ENCODE results near the gene MEGF8.

The MEGF8 gene

GRCh38 chr19:42353341-42354015 is 28.0 kb downstream of the MEGF8 start:
- Histone ChIP-seq H3K4me3 (no peak overlapping the region), H3K4me2 (peak overlapping the region in 6 of 11 experiments; percentile 1 to 47 (median 32); a peak in 6 of 22 replicates), H3K36me3 (peaks cover 16 to 87% (median 56%) of the 10 kb centered on the region in 11 experiments; a peak in 21 of 22 replicates), H3K9me3 (replicated peaks in 1 of 11) (no peaks in the 10 kb centered on the region), H3K4me1 (peaks cover 0 to 17% (median 13%) of the 10 kb centered on the region in 10 experiments; a peak in 11 of 20 replicates), H4K20me1 (peaks cover 0 to 21% (median 0%) of the 10 kb centered on the region in 11 experiments; a peak in 1 of 22 replicates), H3K9ac (no peak overlapping the region), H3K27me3 (no peaks in the 10 kb centered on the region), H3K27ac (peak overlapping the region in 1 of 11 experiments; percentile 6; a peak in 2 of 22 replicates)
- TF ChIP-seq Cebpa-rat (IDR thresholded peaks at IDR 0.05), result no peak

DNA sequence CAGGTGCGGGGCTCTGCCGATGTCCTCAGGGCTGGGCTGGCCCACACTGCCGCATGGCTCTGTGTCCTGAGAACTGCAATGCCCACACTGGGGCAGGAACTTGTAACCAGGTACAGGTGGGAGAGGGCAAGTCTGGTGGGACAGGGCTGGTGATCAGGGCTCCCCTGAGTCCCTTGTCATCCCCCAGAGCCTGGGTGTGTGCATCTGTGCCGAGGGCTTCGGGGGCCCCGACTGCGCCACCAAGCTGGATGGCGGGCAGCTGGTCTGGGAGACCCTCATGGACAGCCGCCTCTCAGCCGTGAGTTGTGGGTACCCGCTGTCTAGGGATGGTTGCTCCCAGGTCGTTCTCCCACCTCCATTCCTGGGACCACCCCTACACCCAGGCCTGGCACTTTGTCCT is 30.5 kb downstream of the MEGF8 start:
- TF ChIP-seq Cebpa-rat (IDR thresholded peaks at IDR 0.05), result no peak
- H3K4me1 ChIP-seq, result peaks cover 0 to 24% (median 13%) of the 10 kb centered on the region in 10 experiments; a peak in 13 of 20 replicates
- H3K4me2 ChIP-seq, result no peak overlapping the region

GRCh38 chr19:42356686-42357085 is 31.3 kb downstream of the MEGF8 start:
- Histone ChIP-seq H3K36me3 (peaks cover 13 to 81% (median 53%) of the 10 kb centered on the region in 11 experiments; a peak in 21 of 22 replicates), H3K9me3 (replicated peaks in 1 of 11) (no peaks in the 10 kb centered on the region), H3K27ac (no peak overlapping the region), H3K4me2 (no peak overlapping the region), H3K4me1 (peaks cover 0 to 24% (median 14%) of the 10 kb centered on the region in 10 experiments; a peak in 13 of 20 replicates), H3K4me3 (no peak overlapping the region), H4K20me1 (0 out of 22 replicates have a peak, but pooled peaks cover 0 to 21% (median 0%) of the 10 kb centered on the region in 11 experiments), H3K9ac (no peak overlapping the region), H3K27me3 (no peaks in the 10 kb centered on the region)
- TF ChIP-seq Cebpa-rat (IDR thresholded peaks at IDR 0.05), result no peak

More for the DNA sequence above, 30.5 kb downstream of the MEGF8 start:
- peaks cover 0 to 21% (median 0%) of the 10 kb centered on the region in 11 experiments; a peak in 1 of 22 replicates for H4K20me1 ChIP-seq
- H3K9ac ChIP-seq, result no peak overlapping the region
- H3K4me3 ChIP-seq, result no peak overlapping the region
- peaks cover 13 to 83% (median 53%) of the 10 kb centered on the region in 11 experiments; a peak in 21 of 22 replicates for H3K36me3 ChIP-seq
- H3K27me3 ChIP-seq, result no peaks in the 10 kb centered on the region
- H3K27ac ChIP-seq, result no peak overlapping the region
- H3K9me3 ChIP-seq (replicated peaks in 1 of 11), result no peaks in the 10 kb centered on the region

DNA sequence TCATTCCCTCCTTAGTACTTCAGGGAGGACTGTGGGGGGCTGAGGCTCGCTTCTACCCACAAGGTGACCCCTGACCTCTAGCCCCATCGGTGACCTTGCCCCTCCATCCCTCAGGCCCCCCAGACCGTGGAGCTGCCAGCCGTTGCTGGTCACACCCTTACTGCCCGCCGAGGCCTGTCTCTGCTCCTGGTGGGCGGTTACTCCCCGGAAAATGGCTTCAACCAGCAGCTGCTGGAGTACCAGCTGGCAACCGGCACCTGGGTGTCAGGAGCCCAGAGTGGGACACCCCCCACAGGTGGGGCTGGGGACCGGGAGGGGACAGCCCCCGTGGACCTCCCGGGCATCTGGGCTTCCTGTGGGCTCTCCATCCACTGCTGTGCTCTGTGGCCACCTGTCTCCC is 31.9 kb downstream of the MEGF8 start:
- no peak overlapping the region for H3K4me3 ChIP-seq
- H3K4me2 ChIP-seq, result no peak overlapping the region
- H3K27me3 ChIP-seq, result no peaks in the 10 kb centered on the region
- peaks cover 4 to 26% (median 14%) of the 10 kb centered on the region in 10 experiments; a peak in 18 of 20 replicates for H3K4me1 ChIP-seq
- peaks cover 13 to 77% (median 53%) of the 10 kb centered on the region in 11 experiments; a peak in 21 of 22 replicates for H3K36me3 ChIP-seq
- no peak overlapping the region for H3K9ac ChIP-seq
- no peak for TF ChIP-seq Cebpa-rat (IDR thresholded peaks at IDR 0.05)
- 0 out of 22 replicates have a peak, but pooled peaks cover 0 to 17% (median 0%) of the 10 kb centered on the region in 11 experiments for H4K20me1 ChIP-seq
- no peaks in the 10 kb centered on the region for H3K9me3 ChIP-seq (replicated peaks in 1 of 11)
- no peak overlapping the region for H3K27ac ChIP-seq

- H3K27me3 ChIP-seq, result no peaks in the 10 kb centered on the region
- no peak overlapping the region for H3K4me2 ChIP-seq
- H4K20me1 ChIP-seq, result no peaks in the 10 kb centered on the region
- peaks cover 36 to 51% (median 43%) of the 10 kb centered on the region in 10 experiments for H3K4me1 ChIP-seq
- H3K36me3 ChIP-seq, result peaks cover 8 to 55% (median 36%) of the 10 kb centered on the region in 11 experiments; a peak in 21 of 22 replicates
- peaks cover 0 to 10% (median 8%) of the 10 kb centered on the region in 11 experiments; a peak in 14 of 22 replicates for H3K9me3 ChIP-seq (replicated peaks in 1 of 11)
- no peak overlapping the region for H3K9ac ChIP-seq
- no peak overlapping the region for H3K27ac ChIP-seq
- TF ChIP-seq Cebpa-rat (IDR thresholded peaks at IDR 0.05), result no peak
- no peak overlapping the region for H3K4me3 ChIP-seq
Measured at GRCh38 chr19:42360787-42361544, 35.5 kb downstream of the MEGF8 start.

DNA sequence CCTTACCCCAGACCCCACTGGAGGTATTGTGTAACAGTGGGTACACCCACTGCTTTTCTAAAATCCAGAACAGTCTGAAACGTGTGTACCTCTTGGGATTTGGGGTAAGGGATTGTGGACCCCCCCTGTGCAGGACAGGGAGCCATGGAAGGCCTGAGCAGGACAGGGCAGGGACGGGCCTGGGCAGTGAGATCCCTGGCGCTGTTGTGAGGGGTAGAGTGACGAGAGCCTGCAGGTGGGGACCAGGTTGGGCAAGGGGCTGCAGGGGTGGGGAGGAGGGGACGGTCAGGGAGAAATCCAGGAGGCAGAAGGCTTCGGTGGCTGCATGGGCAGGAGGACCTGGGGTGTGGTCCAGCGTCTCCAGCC is 36.1 kb downstream of the MEGF8 start:
- no peak overlapping the region for H3K4me2 ChIP-seq
- H3K4me1 ChIP-seq, result peaks cover 41 to 56% (median 48%) of the 10 kb centered on the region in 10 experiments
- H3K9me3 ChIP-seq (replicated peaks in 1 of 11), result peaks cover 0 to 10% (median 8%) of the 10 kb centered on the region in 11 experiments; a peak in 14 of 22 replicates
- no peaks in the 10 kb centered on the region for H3K27me3 ChIP-seq
- no peak overlapping the region for H3K9ac ChIP-seq
- no peak overlapping the region for H3K27ac ChIP-seq
- peaks cover 7 to 49% (median 31%) of the 10 kb centered on the region in 11 experiments; a peak in 21 of 22 replicates for H3K36me3 ChIP-seq
- no peaks in the 10 kb centered on the region for H4K20me1 ChIP-seq
- no peak overlapping the region for H3K4me3 ChIP-seq
- no peak for TF ChIP-seq Cebpa-rat (IDR thresholded peaks at IDR 0.05)

- H3K9me3 ChIP-seq (replicated peaks in 1 of 11), result peaks cover 0 to 10% (median 8%) of the 10 kb centered on the region in 11 experiments; a peak in 15 of 22 replicates
- H3K9ac ChIP-seq, result peak overlapping the region in 1 of 11 experiments; percentile 40; a peak in 1 of 22 replicates
- H3K27me3 ChIP-seq, result no peaks in the 10 kb centered on the region
- H3K4me1 ChIP-seq, result peaks cover 41 to 64% (median 54%) of the 10 kb centered on the region in 10 experiments
- peaks cover 5 to 41% (median 23%) of the 10 kb centered on the region in 11 experiments; a peak in 20 of 22 replicates for H3K36me3 ChIP-seq
- H3K27ac ChIP-seq, result peak overlapping the region in 9 of 11 experiments; percentile 60 to 85 (median 78); a peak in 11 of 22 replicates
- H4K20me1 ChIP-seq, result no peaks in the 10 kb centered on the region
- H3K4me2 ChIP-seq, result peak overlapping the region in 10 of 11 experiments; percentile 64 to 90 (median 80); a peak in 13 of 22 replicates
- TF ChIP-seq Cebpa-rat (IDR thresholded peaks at IDR 0.05), result no peak
- H3K4me3 ChIP-seq, result no peak overlapping the region
Measured at GRCh38 chr19:42362342-42362741, 36.9 kb downstream of the MEGF8 start.

DNA sequence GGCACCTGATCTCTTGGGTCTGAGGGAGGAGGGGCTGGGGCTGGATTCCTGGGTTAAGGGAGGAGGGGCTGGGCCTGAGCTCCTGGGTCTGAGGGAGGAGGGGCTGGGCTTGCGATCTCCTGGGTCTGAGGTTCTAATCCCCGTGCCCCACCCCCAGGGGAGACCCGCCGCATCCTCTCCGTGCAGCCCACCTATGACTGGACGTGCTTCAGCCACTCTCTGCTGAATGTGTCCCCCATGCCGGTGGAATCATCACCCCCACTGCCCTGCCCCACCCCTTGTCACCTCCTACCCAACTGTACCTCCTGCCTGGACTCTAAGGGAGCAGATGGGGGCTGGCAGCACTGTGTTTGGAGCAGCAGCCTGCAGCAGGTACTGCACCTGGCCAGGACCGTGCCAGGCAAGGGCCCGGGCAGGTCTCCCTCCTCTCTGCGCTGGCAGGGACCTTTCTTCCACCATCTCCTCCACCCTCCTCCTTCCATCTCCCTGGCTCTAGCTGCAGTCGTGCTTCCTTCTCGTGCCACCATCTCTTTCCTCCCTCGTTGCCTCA is 37.5 kb downstream of the MEGF8 start:
- Histone ChIP-seq H3K9me3 (replicated peaks in 1 of 11) (peaks cover 0 to 10% (median 8%) of the 10 kb centered on the region in 11 experiments; a peak in 15 of 22 replicates), H3K4me1 (peaks cover 41 to 67% (median 55%) of the 10 kb centered on the region in 10 experiments), H3K4me2 (peak overlapping the region; percentile 64 to 90 (median 78)), H4K20me1 (no peaks in the 10 kb centered on the region), H3K9ac (peak overlapping the region; percentile 8 to 66 (median 46); a peak in 19 of 22 replicates), H3K36me3 (peaks cover 5 to 35% (median 16%) of the 10 kb centered on the region in 11 experiments; a peak in 17 of 22 replicates), H3K4me3 (no peak overlapping the region; a peak in 2 of 20 replicates), H3K27me3 (no peaks in the 10 kb centered on the region), H3K27ac (peak overlapping the region; percentile 60 to 85 (median 76))
- no peak for TF ChIP-seq Cebpa-rat (IDR thresholded peaks at IDR 0.05)
